Smooth muscle cell (in vitro differentiated cells): Measurements from ENCODE around the gene JCHAIN. TPM values are rescaled to one million over a fixed set of nuclear protein-coding genes. Genes with fewer than 3 reads are reported as not detected.

ENCODE experiments used
- DNase-seq: peaks from one replicate; lab custom pipeline; 2025; ENCODE audit not compliant: unreplicated experiment; lab: John Stamatoyannopoulos, UW
- H2AFZ ChIP-seq: fragments of 200-600 bp; sonication (generic); 2 replicates; pipeline ENCODE4 v1.6.0; 2016; ENCODE audit warnings: antibody characterized with exemption, low read depth, mild to moderate bottlenecking
- H3F3A ChIP-seq: fragments of 200-600 bp; sonication (generic); 2 replicates; pipeline ENCODE4 v1.6.0; 2017; ENCODE audit warnings: antibody characterized with exemption, low read depth
- H3K27ac ChIP-seq: fragments of 200-600 bp; sonication (generic); 2 replicates; pipeline ENCODE4 v1.5.1; 2016; ENCODE audit warnings: low read depth, mild to moderate bottlenecking
- H3K27me3 ChIP-seq: fragments of 200-600 bp; sonication (generic); 2 replicates; pipeline ENCODE4 v1.6.1; 2016; ENCODE audit warnings: low read depth, mild to moderate bottlenecking
- H3K36me3 ChIP-seq: fragments of 200-600 bp; sonication (generic); 2 replicates; pipeline ENCODE4 v1.5.1; 2016; ENCODE audit warnings: low read depth
- H3K4me1 ChIP-seq: fragments of 200-600 bp; sonication (generic); 2 replicates; pipeline ENCODE4 v1.5.1; 2016; ENCODE audit warnings: low read depth
- H3K4me2 ChIP-seq: fragments of 200-600 bp; sonication (generic); 2 replicates; pipeline ENCODE4 v1.6.0; 2016; ENCODE audit warnings: mild to moderate bottlenecking
- H3K4me3 ChIP-seq: fragments of 200-600 bp; sonication (generic); 2 replicates; pipeline ENCODE4 v1.5.1; 2016; ENCODE audit warnings: mild to moderate bottlenecking
- H3K79me2 ChIP-seq: fragments of 200-600 bp; sonication (generic); 2 replicates; pipeline ENCODE4 v1.6.0; 2016; ENCODE audit warnings: low read depth, mild to moderate bottlenecking
- H3K9ac ChIP-seq: fragments of 200-600 bp; sonication (generic); 2 replicates; pipeline ENCODE4 v1.6.0; 2016; ENCODE audit warnings: low read depth
- H3K9me3 ChIP-seq: fragments of 200-600 bp; sonication (generic); replicated peaks from 2 replicates; pipeline ENCODE4 v1.5.1; 2016; ENCODE audit warnings: low read depth
- H4K20me1 ChIP-seq: fragments of 200-600 bp; sonication (generic); 2 replicates; pipeline ENCODE4 v1.6.0; 2016; ENCODE audit warnings: low read depth
- WGBS: methylation state at CpG from one replicate; pipeline ENCODE4 v1.1.7; 2016; ENCODE audit warnings: low lambda C conversion rate; 5-methylcytosine and 5-hydroxymethylcytosine counted together
- polyA plus RNA-seq: library from polyadenylated mRNA; unstranded; fragments of >200 nt; fragmentation: Nextera tagmentation; extraction: Ambion mirVana; gene quantifications from 2 replicates; pipeline ENCODE4 v1.2.1, GENCODE V29; 2016
- total RNA-seq: library from RNA; depleted of rRNA; stranded (reverse); fragments of >200 nt; gene quantifications from 2 replicates; pipeline ENCODE4 v1.2.3, GENCODE V29; 2014
- TF ChIP-seq, protein P1 (sequence below): fragments of 200-600 bp; sonication (generic); IDR thresholded peaks from 2 replicates; pipeline ENCODE4 v1.5.1; 2017; ENCODE audit warnings: borderline replicate concordance, mild to moderate bottlenecking, antibody characterized with exemption; ENCODE audit not compliant: insufficient read depth, poor library complexity, severe bottlenecking

The JCHAIN gene
- total RNA-seq (not detected in 2 replicates), polyA plus RNA-seq (not detected in 2 replicates)

DNA sequence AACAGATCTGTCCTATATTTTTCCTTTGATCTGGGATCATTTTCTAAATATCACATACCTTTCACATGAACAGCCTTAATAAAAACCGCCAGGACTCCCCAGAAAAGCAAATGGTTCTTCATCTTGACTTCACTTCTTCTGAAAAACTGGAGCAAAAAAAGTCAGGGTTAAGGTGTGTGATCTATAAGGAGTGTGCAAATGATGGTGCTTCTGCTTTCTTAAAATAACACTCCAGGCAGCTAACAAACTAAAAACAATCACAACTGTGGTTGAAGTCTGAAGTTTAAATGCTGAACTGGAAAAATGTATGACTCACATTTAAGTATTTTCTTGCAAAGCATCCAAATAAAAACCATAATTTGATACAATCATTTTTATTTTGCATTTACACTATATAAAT, at the start of gene JCHAIN:
JCHAIN (minus strand) TSS at position 140 of the 400 bp plus-strand sequence; CDS start at position 122, 18 bp downstream.
- no peak within 1 kb of the TSS for H3K9ac ChIP-seq
- H3K4me2 ChIP-seq, result no peak within 1 kb of the TSS
- DNase-seq, result no peak
- peak within 1 kb of the TSS; percentile 29 for H2AFZ ChIP-seq
- H3K79me2 ChIP-seq, result no peaks in the 10 kb centered on the region
- H3K4me3 ChIP-seq, result no peak within 1 kb of the TSS
- no peaks in the 10 kb centered on the region for H3K27me3 ChIP-seq
- H3K27ac ChIP-seq, result no peak within 1 kb of the TSS
- H3K4me1 ChIP-seq, result no peaks in the 10 kb centered on the region
- H3K9me3 ChIP-seq, result no peaks in the 10 kb centered on the region
- no peaks in the 10 kb centered on the region for H4K20me1 ChIP-seq
- H3K36me3 ChIP-seq, result no peaks in the 10 kb centered on the region
- H3F3A ChIP-seq, result no peaks in the 10 kb centered on the region
- 57% methylated on average over 1 of the region's 1 CpG for WGBS
- TF ChIP-seq, protein P1, sequence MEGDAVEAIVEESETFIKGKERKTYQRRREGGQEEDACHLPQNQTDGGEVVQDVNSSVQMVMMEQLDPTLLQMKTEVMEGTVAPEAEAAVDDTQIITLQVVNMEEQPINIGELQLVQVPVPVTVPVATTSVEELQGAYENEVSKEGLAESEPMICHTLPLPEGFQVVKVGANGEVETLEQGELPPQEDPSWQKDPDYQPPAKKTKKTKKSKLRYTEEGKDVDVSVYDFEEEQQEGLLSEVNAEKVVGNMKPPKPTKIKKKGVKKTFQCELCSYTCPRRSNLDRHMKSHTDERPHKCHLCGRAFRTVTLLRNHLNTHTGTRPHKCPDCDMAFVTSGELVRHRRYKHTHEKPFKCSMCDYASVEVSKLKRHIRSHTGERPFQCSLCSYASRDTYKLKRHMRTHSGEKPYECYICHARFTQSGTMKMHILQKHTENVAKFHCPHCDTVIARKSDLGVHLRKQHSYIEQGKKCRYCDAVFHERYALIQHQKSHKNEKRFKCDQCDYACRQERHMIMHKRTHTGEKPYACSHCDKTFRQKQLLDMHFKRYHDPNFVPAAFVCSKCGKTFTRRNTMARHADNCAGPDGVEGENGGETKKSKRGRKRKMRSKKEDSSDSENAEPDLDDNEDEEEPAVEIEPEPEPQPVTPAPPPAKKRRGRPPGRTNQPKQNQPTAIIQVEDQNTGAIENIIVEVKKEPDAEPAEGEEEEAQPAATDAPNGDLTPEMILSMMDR, result no peak

DNA sequence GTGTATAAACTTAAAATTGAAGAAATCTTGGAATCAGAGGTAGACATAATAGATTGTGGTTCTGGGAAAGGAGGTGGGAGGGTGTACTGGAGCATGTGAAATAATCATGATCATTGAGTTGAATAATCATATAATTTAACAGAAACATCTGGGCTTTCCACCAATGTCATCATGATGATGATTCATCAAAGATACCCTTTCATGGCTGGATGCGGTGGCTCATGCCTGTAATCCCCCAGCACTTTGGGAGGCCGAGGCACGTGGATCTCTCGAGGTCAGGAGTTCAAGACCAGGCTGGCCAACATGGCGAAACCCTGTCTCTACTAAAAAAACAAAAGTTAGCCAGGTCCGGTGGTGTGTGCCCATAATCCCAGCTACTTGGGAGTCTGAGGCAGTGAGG, 48.8 kb upstream of the JCHAIN start:
- Histone ChIP-seq H3F3A (no peaks in the 10 kb centered on the region), H3K27me3 (no peaks in the 10 kb centered on the region), H3K36me3 (no peaks in the 10 kb centered on the region), H3K4me2 (no peak overlapping the region), H3K9ac (no peak overlapping the region), H3K4me1 (peaks cover under 1% of the 10 kb centered on the region), H2AFZ (no peak overlapping the region), H3K27ac (no peak overlapping the region), H3K4me3 (no peak overlapping the region), H4K20me1 (peaks cover 30% of the 10 kb centered on the region), H3K79me2 (peaks cover 84% of the 10 kb centered on the region), H3K9me3 (no peaks in the 10 kb centered on the region)
- DNase-seq, result no peak
- TF ChIP-seq, protein P1, result no peak
- WGBS, result 82% methylated on average over 6 of the region's 6 CpGs

DNA sequence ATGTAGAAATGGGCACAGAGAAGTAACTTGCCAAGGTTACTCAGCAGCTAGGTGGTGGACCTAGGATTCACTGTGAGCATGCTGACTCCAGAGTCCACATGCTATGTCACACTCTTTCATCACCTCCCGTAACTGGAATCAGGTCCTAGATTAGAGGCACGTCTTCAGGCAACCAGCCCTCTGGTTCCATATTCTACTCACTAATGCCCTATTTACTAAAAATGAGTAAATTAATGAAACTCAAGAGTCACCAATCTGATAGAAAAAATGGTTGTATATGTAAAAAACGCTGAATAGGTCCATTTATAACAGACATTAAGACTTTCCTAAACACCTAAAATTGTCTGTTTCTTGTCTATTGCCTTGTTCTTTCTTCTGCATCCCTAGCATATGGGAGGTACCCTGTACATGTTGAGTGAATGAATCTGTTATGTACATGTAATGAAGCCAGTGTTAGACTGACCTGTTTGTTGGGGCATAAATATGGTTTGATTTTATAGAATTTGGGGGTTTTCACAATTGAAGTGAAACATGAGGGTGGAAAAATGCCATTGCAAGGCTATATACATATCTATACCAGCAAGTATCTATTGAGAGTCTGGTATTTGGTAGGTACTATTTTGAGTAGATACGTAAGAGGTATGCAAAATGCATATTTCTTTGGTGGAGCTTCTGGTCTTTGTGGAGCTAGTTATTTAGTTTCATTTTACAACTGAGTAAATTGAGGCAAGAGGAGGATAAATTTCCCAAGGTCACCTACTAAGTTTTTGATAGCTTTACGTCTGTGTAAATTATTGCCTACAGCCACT, 48.0 kb upstream of the JCHAIN start:
- H3F3A ChIP-seq, result no peaks in the 10 kb centered on the region
- peaks cover 30% of the 10 kb centered on the region for H4K20me1 ChIP-seq
- peaks cover 84% of the 10 kb centered on the region for H3K79me2 ChIP-seq
- no peaks in the 10 kb centered on the region for H3K36me3 ChIP-seq
- H3K4me2 ChIP-seq, result no peak overlapping the region
- peaks cover 3% of the 10 kb centered on the region for H3K4me1 ChIP-seq
- no peak overlapping the region for H3K4me3 ChIP-seq
- H3K27ac ChIP-seq, result no peak overlapping the region
- H3K27me3 ChIP-seq, result no peaks in the 10 kb centered on the region
- no peaks in the 10 kb centered on the region for H3K9me3 ChIP-seq
- 76% methylated on average over 5 of the region's 5 CpGs for WGBS
- no peak overlapping the region for H2AFZ ChIP-seq
- TF ChIP-seq, protein P1, result no peak
- no peak overlapping the region for H3K9ac ChIP-seq
- DNase-seq, result no peak
